Naive thymus-derived CD4-positive, alpha-beta T cell (primary cell): ENCODE results near the gene COL5A1. TPM values are rescaled to one million over a fixed set of nuclear protein-coding genes. Genes with fewer than 3 reads are reported as not detected.

Source experiments
- ATAC-seq: fragments of 150-1000 bp; cut with Tn5 transposase; 2 replicates; pipeline ENCODE4 v1.10.0; 2021; ENCODE audit warnings: mild to moderate bottlenecking, moderate library complexity
- CTCF ChIA-PET: fragments of 350-600 bp; sonication (Branson Sonifier 250); formaldehyde crosslinking; loops from one replicate; lab custom pipeline; 2021; ENCODE audit warnings: antibody characterized with exemption; lab: Charles Lee
- POLR2A ChIA-PET: fragments of 350-600 bp; sonication (Branson Sonifier 250); formaldehyde crosslinking; loops from one replicate; lab custom pipeline; 2021; ENCODE audit warnings: antibody characterized with exemption, inconsistent platforms; lab: Charles Lee
- DNase-seq, 9 donors: peaks; one replicate each; pipeline versions ENCODE4 v3.0.0 to v3.0.0-alpha.2; 2020 to 2022; ENCODE audit warnings: mixed read lengths in 1 of 9
- H3K27ac ChIP-seq: one replicate; pipeline ENCODE4 v1.7.0; 2013; ENCODE audit warnings: mild to moderate bottlenecking, low read depth, low read length, moderate library complexity
- H3K27me3 ChIP-seq, 2 donors: one replicate each; pipeline ENCODE4 v1.7.0; 2013; ENCODE audit warnings: low read length in 2 of 2, mild to moderate bottlenecking in 2 of 2, moderate library complexity in 2 of 2; ENCODE audit not compliant: control insufficient read depth in 2 of 2, insufficient read depth in 2 of 2
- H3K36me3 ChIP-seq, 3 experiments: 1 replicate in 2 of 3; 2 replicates in 1 of 3; pipeline ENCODE4 v1.7.0; 2013; ENCODE audit warnings: low read length in 3 of 3, mild to moderate bottlenecking in 3 of 3, moderate library complexity in 1 of 3; ENCODE audit not compliant: insufficient read depth in 3 of 3, control insufficient read depth in 2 of 3
- H3K4me1 ChIP-seq, 2 donors: one replicate each; pipeline ENCODE4 v1.7.0; 2013; ENCODE audit warnings: low read length in 2 of 2, mild to moderate bottlenecking in 2 of 2, moderate library complexity in 1 of 2; ENCODE audit not compliant: control insufficient read depth in 2 of 2, insufficient read depth in 2 of 2
- H3K4me3 ChIP-seq: 2 replicates; pipeline ENCODE4 v1.7.0; 2013; ENCODE audit warnings: mild to moderate bottlenecking, low read length
- H3K9me3 ChIP-seq, 3 experiments: 1 replicate in 2 of 3; 2 replicates in 1 of 3; pipeline ENCODE4 v1.7.0; 2013; ENCODE audit warnings: low read length in 3 of 3; ENCODE audit not compliant: control insufficient read depth in 2 of 3
- H3K27ac Mint-ChIP-seq, 9 donors: one replicate each; pipeline ENCODE4 v1.8.0; 2020 to 2022; ENCODE audit warnings: mixed read lengths in 9 of 9, mild to moderate bottlenecking in 8 of 9, moderate library complexity in 5 of 9, inconsistent platforms in 2 of 9
- H3K27me3 Mint-ChIP-seq, 5 donors: one replicate each; pipeline ENCODE4 v1.8.0; 2021 to 2022; ENCODE audit warnings: mixed read lengths in 5 of 5, mild to moderate bottlenecking in 1 of 5
- H3K36me3 Mint-ChIP-seq, 5 donors: one replicate each; pipeline ENCODE4 v1.8.0; 2020 to 2022; ENCODE audit warnings: mixed read lengths in 5 of 5, mild to moderate bottlenecking in 3 of 5, inconsistent platforms in 1 of 5
- H3K4me1 Mint-ChIP-seq, 7 donors: one replicate each; pipeline ENCODE4 v1.8.0; 2020 to 2022; ENCODE audit warnings: mixed read lengths in 7 of 7, mild to moderate bottlenecking in 3 of 7, inconsistent platforms in 1 of 7
- H3K4me3 Mint-ChIP-seq, 10 donors: one replicate each; pipeline ENCODE4 v1.8.0; 2020 to 2022; ENCODE audit warnings: mild to moderate bottlenecking in 10 of 10, mixed read lengths in 10 of 10, moderate library complexity in 6 of 10, inconsistent platforms in 2 of 10
- H3K9me3 Mint-ChIP-seq, 11 donors: one replicate each; pipeline ENCODE4 v1.8.0; 2020 to 2022; ENCODE audit warnings: mixed read lengths in 11 of 11, mild to moderate bottlenecking in 4 of 11, inconsistent platforms in 1 of 11, moderate library complexity in 1 of 11
- intact Hi-C, 2 donors: fragments of 100-400 bp; cut with micrococcal nuclease; formaldehyde crosslinking; loops; one replicate each; pipeline ENCODE4 v1.15.1; 2023
- polyA plus RNA-seq, 2 donors: library from polyadenylated mRNA; unstranded; fragments of 300-500 nt; fragmentation: Illumina TruSeq; gene quantifications; one replicate each; pipeline ENCODE4 v1.2.3, GENCODE V29; 2021
- total RNA-seq, 6 experiments: library from RNA in 5 of 6; stranded (reverse) in 5 of 6; gene quantifications; 1 replicate in 5 of 6; 2 replicates in 1 of 6; pipeline ENCODE4 v1.2.3 and lab custom pipeline; 2021 to 2026

Gene COL5A1
- total and polyA plus RNA-seq, 7 experiments from 2014 or later, result 0.16 to 0.56 (median 0.24) TPM; not detected in 2

GRCh38 chr9:134871697-134872340 lies 230.2 kb downstream of the COL5A1 start:
- no peaks in the 10 kb centered on the region for H3K27me3 ChIP-seq
- H3K4me1 ChIP-seq, result no peaks in the 10 kb centered on the region
- intact Hi-C loops, result no loop called here
- no peak overlapping the region for H3K27ac ChIP-seq
- Mint-ChIP-seq H3K36me3 (no peaks in the 10 kb centered on the region), H3K27me3 (peaks cover 0 to 11% (median under 1%) of the 10 kb centered on the region in 5 donors), H3K9me3 (peaks cover 0 to 6% (median 0%) of the 10 kb centered on the region in 11 donors), H3K4me1 (peaks cover 0 to 4% (median 0%) of the 10 kb centered on the region in 7 donors), H3K27ac (no peak overlapping the region), H3K4me3 (no peak overlapping the region)
- no peak overlapping the region for H3K4me3 ChIP-seq
- ChIA-PET CTCF (no interaction called here), POLR2A (no interaction called here)
- H3K36me3 ChIP-seq, result no peaks in the 10 kb centered on the region
- ATAC-seq (no peak), DNase-seq (no peak)
- H3K9me3 ChIP-seq, result no peaks in the 10 kb centered on the region

- H3K27me3 ChIP-seq, result no peaks in the 10 kb centered on the region
- H3K27ac Mint-ChIP-seq, result no peak overlapping the region
- H3K4me1 Mint-ChIP-seq, result peaks cover 0 to 4% (median 0%) of the 10 kb centered on the region in 7 donors
- DNase-seq, result no peak
- ChIA-PET POLR2A (no interaction called here), CTCF (no interaction called here)
- H3K27ac ChIP-seq, result no peak overlapping the region
- H3K9me3 ChIP-seq, result no peaks in the 10 kb centered on the region
- H3K4me3 ChIP-seq, result no peak overlapping the region
- H3K36me3 Mint-ChIP-seq, result no peaks in the 10 kb centered on the region
- H3K27me3 Mint-ChIP-seq, result peaks cover 0 to 11% (median 4%) of the 10 kb centered on the region in 5 donors
- intact Hi-C loops, result no loop called here
- H3K36me3 ChIP-seq, result no peaks in the 10 kb centered on the region
- H3K9me3 Mint-ChIP-seq, result peaks cover 0 to 6% (median 0%) of the 10 kb centered on the region in 11 donors
- H3K4me3 Mint-ChIP-seq, result no peak overlapping the region
- ATAC-seq, result no peak
- H3K4me1 ChIP-seq, result no peaks in the 10 kb centered on the region
Observed at GRCh38 chr9:134872482-134873231, 231.1 kb downstream of the COL5A1 start.

GRCh38 chr9:134875371-134875770 lies 233.8 kb downstream of the COL5A1 start:
- Histone ChIP-seq H3K27me3 (no peaks in the 10 kb centered on the region), H3K4me3 (no peak overlapping the region), H3K36me3 (no peaks in the 10 kb centered on the region), H3K9me3 (no peaks in the 10 kb centered on the region), H3K4me1 (no peaks in the 10 kb centered on the region), H3K27ac (no peak overlapping the region)
- ChIA-PET CTCF (no interaction called here), POLR2A (no interaction called here)
- Mint-ChIP-seq H3K9me3 (peaks cover 0 to 6% (median 0%) of the 10 kb centered on the region in 11 donors), H3K4me1 (peaks cover 0 to 4% (median 0%) of the 10 kb centered on the region in 7 donors), H3K36me3 (no peaks in the 10 kb centered on the region), H3K4me3 (no peak overlapping the region), H3K27ac (no peak overlapping the region), H3K27me3 (peaks cover 0 to 10% (median 4%) of the 10 kb centered on the region in 5 donors)
- DNase-seq (no peak), ATAC-seq (no peak)
- intact Hi-C loops, result no loop called here

DNA sequence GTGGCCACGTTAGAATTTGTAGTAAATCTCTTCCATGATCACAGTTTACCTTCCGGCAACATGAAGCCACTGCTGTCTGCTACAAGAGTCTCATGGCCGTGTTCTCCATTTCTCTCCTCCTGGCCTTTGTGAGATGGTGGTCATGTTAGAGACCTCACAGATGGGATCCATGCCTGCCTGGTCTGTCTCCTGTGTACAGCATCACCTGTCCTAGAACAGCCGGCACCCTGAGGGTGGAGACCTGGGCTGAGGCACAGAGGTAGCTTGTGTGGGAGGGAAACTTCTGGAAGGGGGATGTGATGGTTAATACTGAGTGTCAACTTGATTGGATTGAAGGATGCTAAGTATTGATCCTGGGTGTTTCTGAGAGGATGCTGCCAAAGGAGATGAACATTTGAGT lies 235.9 kb downstream of the COL5A1 start:
- ChIA-PET CTCF (no interaction called here), POLR2A (no interaction called here)
- H3K27ac Mint-ChIP-seq, result no peak overlapping the region
- Histone ChIP-seq H3K9me3 (no peaks in the 10 kb centered on the region), H3K27ac (no peak overlapping the region), H3K36me3 (no peaks in the 10 kb centered on the region), H3K27me3 (no peaks in the 10 kb centered on the region), H3K4me3 (no peak overlapping the region), H3K4me1 (no peaks in the 10 kb centered on the region)
- H3K4me3 Mint-ChIP-seq, result no peak overlapping the region
- H3K9me3 Mint-ChIP-seq, result peaks cover 0 to 4% (median 0%) of the 10 kb centered on the region in 11 donors
- DNase-seq (no peak), ATAC-seq (no peak)
- peaks cover 0 to 11% (median 4%) of the 10 kb centered on the region in 5 donors for H3K27me3 Mint-ChIP-seq
- H3K4me1 Mint-ChIP-seq, result no peaks in the 10 kb centered on the region
- H3K36me3 Mint-ChIP-seq, result no peaks in the 10 kb centered on the region
- intact Hi-C loops, result no loop called here

GRCh38 chr9:134879664-134880483 lies 238.3 kb downstream of the COL5A1 start:
- Mint-ChIP-seq H3K4me1 (no peaks in the 10 kb centered on the region), H3K27me3 (peaks cover 0 to 11% (median 4%) of the 10 kb centered on the region in 5 donors), H3K9me3 (peaks cover 0 to 1% (median 0%) of the 10 kb centered on the region in 11 donors), H3K4me3 (no peak overlapping the region), H3K27ac (no peak overlapping the region), H3K36me3 (no peaks in the 10 kb centered on the region)
- Histone ChIP-seq H3K27ac (no peak overlapping the region), H3K36me3 (no peaks in the 10 kb centered on the region), H3K9me3 (no peaks in the 10 kb centered on the region), H3K4me3 (no peak overlapping the region), H3K27me3 (no peaks in the 10 kb centered on the region), H3K4me1 (no peaks in the 10 kb centered on the region)
- DNase-seq (no peak), ATAC-seq (no peak)
- POLR2A ChIA-PET, result no interaction called here
- CTCF ChIA-PET, result no interaction called here
- intact Hi-C loops, result no loop called here

- H3K36me3 ChIP-seq, result no peaks in the 10 kb centered on the region
- no peak within 1 kb of the TSS for H3K27ac ChIP-seq
- ATAC-seq (no peak), DNase-seq (no peak)
- H3K36me3 Mint-ChIP-seq, result no peaks in the 10 kb centered on the region
- peaks cover 0 to 1% (median 0%) of the 10 kb centered on the region in 11 donors for H3K9me3 Mint-ChIP-seq
- H3K4me1 ChIP-seq, result no peaks in the 10 kb centered on the region
- intact Hi-C loops, result no loop called here
- ChIA-PET CTCF (no interaction called here), POLR2A (no interaction called here)
- no peaks in the 10 kb centered on the region for H3K27me3 ChIP-seq
- no peak within 1 kb of the TSS for H3K4me3 ChIP-seq
- H3K4me3 Mint-ChIP-seq, result no peak within 1 kb of the TSS
- no peak within 1 kb of the TSS for H3K27ac Mint-ChIP-seq
- no peaks in the 10 kb centered on the region for H3K4me1 Mint-ChIP-seq
- H3K27me3 Mint-ChIP-seq, result peaks cover 0 to 11% (median 3%) of the 10 kb centered on the region in 5 donors
- H3K9me3 ChIP-seq, result no peaks in the 10 kb centered on the region
Observed at GRCh38 chr9:134880484-134881312, 239.1 kb downstream of the COL5A1 start, which contains the start of gene FCN2. FCN2 (plus strand) TSS chr9:134880810; CDS start chr9:134880822, 12 bp downstream.
